A673 (cell line): Measurements from ENCODE around the gene MMP8. TPM values are rescaled to one million over a fixed set of nuclear protein-coding genes. Genes with fewer than 3 reads are reported as not detected.

Source experiments
- BruUV-seq: library from RNA; stranded (reverse); fragments of 400-500 nt; replicated peaks from 2 replicates; lab custom pipeline; 2021; lab: Mats Ljungman, UMichigan
- CTCF ChIA-PET: fragments of 300-600 bp; sonication (Branson Sonifier 250); formaldehyde crosslinking; loops from one replicate; lab custom pipeline; 2022; ENCODE audit warnings: antibody characterized with exemption; lab: Charles Lee
- POLR2A ChIA-PET: fragments of 300-600 bp; sonication (Branson Sonifier 250); formaldehyde crosslinking; loops from one replicate; lab custom pipeline; 2022; ENCODE audit warnings: antibody characterized with exemption; ENCODE audit not compliant: low non-redundant PET; lab: Charles Lee
- DNase-seq: peaks from one replicate; pipeline ENCODE4 v3.0.0-alpha.2; 2015; ENCODE audit warnings: low spot score
- H3K27ac ChIP-seq: fragments of 200-600 bp; sonication (generic); 2 replicates; pipeline ENCODE4 v1.5.1; 2016; ENCODE audit warnings: mixed run types, low read depth, mild to moderate bottlenecking, mixed read lengths, antibody characterized with exemption, low read length; ENCODE audit not compliant: poor library complexity, severe bottlenecking
- H3K27me3 ChIP-seq: fragments of 200-600 bp; sonication (generic); replicated peaks from 2 replicates; pipeline ENCODE4 v1.6.1; 2017; ENCODE audit warnings: mixed run types, low read depth, mild to moderate bottlenecking, mixed read lengths, antibody characterized with exemption, low read length; ENCODE audit not compliant: insufficient read depth, poor library complexity
- H3K36me3 ChIP-seq: fragments of 200-600 bp; sonication (generic); 2 replicates; pipeline ENCODE4 v1.6.1; 2016; ENCODE audit warnings: mixed run types, mild to moderate bottlenecking, mixed read lengths, antibody characterized with exemption, low read length; ENCODE audit not compliant: insufficient read depth, poor library complexity, severe bottlenecking
- H3K4me1 ChIP-seq: fragments of 200-600 bp; sonication (generic); 2 replicates; pipeline ENCODE4 v1.6.1; 2017; ENCODE audit warnings: mixed run types, mild to moderate bottlenecking, mixed read lengths, antibody characterized with exemption, low read length; ENCODE audit not compliant: insufficient read depth, poor library complexity, severe bottlenecking
- H3K4me3 ChIP-seq: fragments of 200-600 bp; sonication (generic); 2 replicates; pipeline ENCODE4 v1.5.1; 2016; ENCODE audit warnings: low read depth, mixed run types, mild to moderate bottlenecking, mixed read lengths, low read length; ENCODE audit not compliant: poor library complexity, severe bottlenecking
- H3K9me3 ChIP-seq: fragments of 200-600 bp; sonication (generic); 2 replicates; pipeline ENCODE4 v1.6.1; 2016; ENCODE audit warnings: mixed run types, low read depth, mild to moderate bottlenecking, mixed read lengths, antibody characterized with exemption, low read length; ENCODE audit not compliant: poor library complexity, severe bottlenecking
- CTCF ChIP-seq: fragments of 300-800, 200-600 bp; sonication (generic); conservative IDR thresholded peaks from 2 replicates; pipeline ENCODE4 v1.5.1; 2017; ENCODE audit warnings: low read depth, mild to moderate bottlenecking, antibody characterized with exemption, low read length, moderate library complexity, mixed read lengths
- EZH2 ChIP-seq: fragments of 200-600 bp; sonication (generic); IDR thresholded peaks from 2 replicates; pipeline ENCODE4 v1.6.1; 2017; ENCODE audit warnings: borderline replicate concordance, low read depth, mild to moderate bottlenecking, mixed read lengths, antibody characterized with exemption, low read length; ENCODE audit not compliant: poor library complexity, severe bottlenecking
- intact Hi-C: fragments of 100-400 bp; cut with micrococcal nuclease; formaldehyde crosslinking; loops from one replicate; pipeline ENCODE4 v1.10.0; 2022; ENCODE audit not compliant: unreplicated experiment
- total RNA-seq: library from RNA; stranded (reverse); gene quantifications from 2 replicates; pipeline ENCODE4 v1.2.3, GENCODE V29; 2021

Gene MMP8
- total RNA-seq, 1 experiment from 2014 or later = 0.21 TPM

GRCh38 chr11:102704841-102705240 lies 19.9 kb downstream of the MMP8 start:
- POLR2A ChIA-PET = no interaction called here
- Histone ChIP-seq H3K27ac (no peak overlapping the region), H3K36me3 (no peaks in the 10 kb centered on the region), H3K4me3 (no peak overlapping the region), H3K4me1 (no peaks in the 10 kb centered on the region), H3K9me3 (no peaks in the 10 kb centered on the region), H3K27me3 (no peaks in the 10 kb centered on the region)
- CTCF ChIA-PET = no interaction called here
- intact Hi-C loops = no loop called here
- TF ChIP-seq EZH2 = no peak
- BruUV-seq = no TSS peak
- no peak for DNase-seq

GRCh38 chr11:102703826-102704493 lies 20.8 kb downstream of the MMP8 start:
- no peak for DNase-seq
- Histone ChIP-seq H3K27me3 (no peaks in the 10 kb centered on the region), H3K36me3 (no peaks in the 10 kb centered on the region), H3K4me3 (no peak overlapping the region), H3K4me1 (no peaks in the 10 kb centered on the region), H3K9me3 (no peaks in the 10 kb centered on the region), H3K27ac (no peak overlapping the region)
- TF ChIP-seq CTCF (no peak), EZH2 (no peak)
- ChIA-PET POLR2A (interaction anchor here (0.7 kb wide), 1 partner anchor 10 kb away, joined by 3 read pairs; no protein-coding TSS in a partner anchor), CTCF (no interaction called here)
- BruUV-seq = no TSS peak
- intact Hi-C loops = no loop called here

GRCh38 chr11:102695201-102695600 lies 29.6 kb downstream of the MMP8 start:
- no peaks in the 10 kb centered on the region for H3K4me1 ChIP-seq
- ChIA-PET CTCF (no interaction called here), POLR2A (no interaction called here)
- intact Hi-C loops = no loop called here
- BruUV-seq = no TSS peak
- H3K36me3 ChIP-seq = no peaks in the 10 kb centered on the region
- H3K4me3 ChIP-seq = no peak overlapping the region
- H3K9me3 ChIP-seq = no peaks in the 10 kb centered on the region
- no peak overlapping the region for H3K27ac ChIP-seq
- no peak for DNase-seq
- no peaks in the 10 kb centered on the region for H3K27me3 ChIP-seq
- TF ChIP-seq EZH2 = no peak
- no peak for TF ChIP-seq CTCF

- POLR2A ChIA-PET = no interaction called here
- no peak for TF ChIP-seq CTCF
- TF ChIP-seq EZH2 = no peak
- H3K27ac ChIP-seq = no peak overlapping the region
- no peak overlapping the region for H3K4me3 ChIP-seq
- no peak for DNase-seq
- intact Hi-C loops = no loop called here
- CTCF ChIA-PET = no interaction called here
- H3K36me3 ChIP-seq = no peaks in the 10 kb centered on the region
- H3K4me1 ChIP-seq = no peaks in the 10 kb centered on the region
- BruUV-seq = no TSS peak
- no peaks in the 10 kb centered on the region for H3K27me3 ChIP-seq
- H3K9me3 ChIP-seq = no peaks in the 10 kb centered on the region
These were observed 39.0 kb downstream of the MMP8 start for GRCh38 chr11:102685754-102686153.
